Trophoblast cell (in vitro differentiated cells and primary cell): Measurements from ENCODE around the gene CHAF1A.

ENCODE experiments used
- DNase-seq, 2 donors: peaks; one replicate each; pipeline ENCODE4 v3.0.0-alpha.2; 2016
- H2AFZ ChIP-seq: 2 replicates; pipeline ENCODE4 v1.6.1; 2013; ENCODE audit warnings: low read length, moderate library complexity, mild to moderate bottlenecking; ENCODE audit not compliant: insufficient read depth, poor library complexity
- H2AK5ac ChIP-seq: 2 replicates; pipeline ENCODE4 v1.6.1; 2013; ENCODE audit warnings: mild to moderate bottlenecking, low read length
- H2BK120ac ChIP-seq: 2 replicates; pipeline ENCODE4 v1.6.1; 2013; ENCODE audit warnings: low read length, mild to moderate bottlenecking, moderate library complexity; ENCODE audit not compliant: insufficient read depth, poor library complexity
- H2BK12ac ChIP-seq: 2 replicates; pipeline ENCODE4 v1.6.1; 2013; ENCODE audit warnings: mild to moderate bottlenecking, low read length, moderate library complexity
- H2BK5ac ChIP-seq: 2 replicates; pipeline ENCODE4 v1.6.1; 2013; ENCODE audit warnings: low read length, low read depth, moderate library complexity, mild to moderate bottlenecking; ENCODE audit not compliant: poor library complexity
- H3K14ac ChIP-seq: 2 replicates; pipeline ENCODE4 v1.6.1; 2013; ENCODE audit warnings: mild to moderate bottlenecking, low read length
- H3K18ac ChIP-seq: 2 replicates; pipeline ENCODE4 v1.6.1; 2013; ENCODE audit warnings: mild to moderate bottlenecking, low read length
- H3K23ac ChIP-seq: 2 replicates; pipeline ENCODE4 v1.6.1; 2013; ENCODE audit warnings: low read length
- H3K27ac ChIP-seq: 2 replicates; pipeline ENCODE4 v1.5.1; 2013; ENCODE audit warnings: low read depth, mild to moderate bottlenecking, inconsistent platforms, low read length, moderate library complexity
- H3K27me3 ChIP-seq: 2 replicates; pipeline ENCODE4 v1.6.1; 2013; ENCODE audit warnings: inconsistent platforms, mild to moderate bottlenecking, low read length, moderate library complexity; ENCODE audit not compliant: insufficient read depth
- H3K36me3 ChIP-seq, 2 experiments: 1 replicate in 1 of 2; 2 replicates in 1 of 2; pipeline ENCODE4 v1.6.1; 2013; ENCODE audit warnings: low read length in 2 of 2, mild to moderate bottlenecking in 2 of 2, moderate library complexity in 1 of 2; ENCODE audit not compliant: insufficient read depth in 2 of 2, control insufficient read depth in 1 of 2
- H3K4ac ChIP-seq: 2 replicates; pipeline ENCODE4 v1.6.1; 2013; ENCODE audit warnings: low read depth, mild to moderate bottlenecking, low read length, moderate library complexity
- H3K4me1 ChIP-seq, 2 experiments: 1 replicate in 1 of 2; 2 replicates in 1 of 2; pipeline ENCODE4 v1.6.1; 2013; ENCODE audit warnings: low read length in 2 of 2, mild to moderate bottlenecking in 2 of 2, moderate library complexity in 1 of 2; ENCODE audit not compliant: insufficient read depth in 2 of 2, control insufficient read depth in 1 of 2
- H3K4me2 ChIP-seq: 2 replicates; pipeline ENCODE4 v1.6.1; 2013; ENCODE audit warnings: inconsistent platforms, mild to moderate bottlenecking, low read length, moderate library complexity
- H3K4me3 ChIP-seq: 2 replicates; pipeline ENCODE4 v1.5.1; 2013; ENCODE audit warnings: mild to moderate bottlenecking, low read depth, low read length, inconsistent platforms
- H3K79me1 ChIP-seq: one replicate; pipeline ENCODE4 v1.6.1; 2013; ENCODE audit warnings: low read length
- H3K79me2 ChIP-seq: 2 replicates; pipeline ENCODE4 v1.6.1; 2013; ENCODE audit warnings: low read length, mild to moderate bottlenecking; ENCODE audit not compliant: control insufficient read depth, insufficient read depth, poor library complexity
- H3K9ac ChIP-seq: 2 replicates; pipeline ENCODE4 v1.6.1; 2013; ENCODE audit warnings: mild to moderate bottlenecking, low read length
- H3K9me3 ChIP-seq: 2 replicates; pipeline ENCODE4 v1.6.1; 2013; ENCODE audit warnings: low read depth, mild to moderate bottlenecking, control low read depth, inconsistent platforms, low read length; ENCODE audit not compliant: insufficient read depth
- H4K12ac ChIP-seq: 2 replicates; pipeline ENCODE4 v1.6.1; 2013; ENCODE audit warnings: low read depth, mild to moderate bottlenecking, low read length, moderate library complexity
- H4K8ac ChIP-seq: 2 replicates; pipeline ENCODE4 v1.6.1; 2013; ENCODE audit warnings: low read depth, mild to moderate bottlenecking, low read length, moderate library complexity
- H4K91ac ChIP-seq: one replicate; pipeline ENCODE4 v1.6.1; 2013; ENCODE audit warnings: low read depth, mild to moderate bottlenecking, low read length, moderate library complexity
- WGBS: extraction: QIAGEN DNeasy Blood & Tissue Kit; methylation state at CpG from one replicate; pipeline ENCODE4 v1.1.7; 2013; ENCODE audit warnings: missing lambda C conversion rate; ENCODE audit not compliant: insufficient read length, insufficient coverage; ENCODE audit errors: extremely low coverage; 5-methylcytosine and 5-hydroxymethylcytosine counted together

CHAF1A gene

GRCh38 chr19:4477034-4477801, 74.8 kb downstream of the CHAF1A start:
- H3K18ac ChIP-seq, result no peak overlapping the region
- H3K23ac ChIP-seq, result no peak overlapping the region
- H2BK5ac ChIP-seq, result no peak overlapping the region
- no CpG with 5 or more reads among the region's 16 CpGs for WGBS
- H2BK12ac ChIP-seq, result no peak overlapping the region
- H3K9ac ChIP-seq, result no peak overlapping the region
- no peak overlapping the region for H4K12ac ChIP-seq
- no peak overlapping the region for H3K4me2 ChIP-seq
- no peaks in the 10 kb centered on the region for H3K27me3 ChIP-seq
- H4K91ac ChIP-seq, result no peak overlapping the region
- no peak for DNase-seq
- peaks cover 18% of the 10 kb centered on the region for H3K79me2 ChIP-seq
- H2AFZ ChIP-seq, result no peak overlapping the region
- H4K8ac ChIP-seq, result no peak overlapping the region
- peaks cover 2% of the 10 kb centered on the region for H3K9me3 ChIP-seq
- no peak overlapping the region for H2AK5ac ChIP-seq
- no peak overlapping the region for H3K27ac ChIP-seq
- H3K4me3 ChIP-seq, result no peak overlapping the region
- no peak overlapping the region for H3K4ac ChIP-seq
- H3K14ac ChIP-seq, result no peak overlapping the region
- H3K79me1 ChIP-seq, result peaks cover 3% of the 10 kb centered on the region
- peaks cover 36 to 37% of the 10 kb centered on the region in 2 experiments for H3K36me3 ChIP-seq
- peaks cover 13 to 18% of the 10 kb centered on the region in 2 experiments for H3K4me1 ChIP-seq
- H2BK120ac ChIP-seq, result no peak overlapping the region

GRCh38 chr19:4482721-4483364, 80.4 kb downstream of the CHAF1A start:
- Histone ChIP-seq H3K79me2 (no peaks in the 10 kb centered on the region), H2BK120ac (no peak overlapping the region), H3K14ac (no peak overlapping the region), H3K9ac (no peak overlapping the region), H2BK12ac (no peak overlapping the region), H3K79me1 (no peaks in the 10 kb centered on the region), H4K8ac (no peak overlapping the region), H4K91ac (no peak overlapping the region), H3K27ac (no peak overlapping the region), H2AK5ac (no peak overlapping the region), H3K4me1 (no peaks in the 10 kb centered on the region), H3K23ac (no peak overlapping the region), H3K4me3 (no peak overlapping the region), H3K4ac (no peak overlapping the region), H3K18ac (no peak overlapping the region), H3K36me3 (peaks cover 42 to 46% of the 10 kb centered on the region in 2 experiments), H3K9me3 (peaks cover 4% of the 10 kb centered on the region), H3K27me3 (no peaks in the 10 kb centered on the region), H2AFZ (no peak overlapping the region), H4K12ac (no peak overlapping the region), H3K4me2 (no peak overlapping the region), H2BK5ac (no peak overlapping the region)
- no CpG with 5 or more reads among the region's 35 CpGs for WGBS
- DNase-seq, result no peak

DNA sequence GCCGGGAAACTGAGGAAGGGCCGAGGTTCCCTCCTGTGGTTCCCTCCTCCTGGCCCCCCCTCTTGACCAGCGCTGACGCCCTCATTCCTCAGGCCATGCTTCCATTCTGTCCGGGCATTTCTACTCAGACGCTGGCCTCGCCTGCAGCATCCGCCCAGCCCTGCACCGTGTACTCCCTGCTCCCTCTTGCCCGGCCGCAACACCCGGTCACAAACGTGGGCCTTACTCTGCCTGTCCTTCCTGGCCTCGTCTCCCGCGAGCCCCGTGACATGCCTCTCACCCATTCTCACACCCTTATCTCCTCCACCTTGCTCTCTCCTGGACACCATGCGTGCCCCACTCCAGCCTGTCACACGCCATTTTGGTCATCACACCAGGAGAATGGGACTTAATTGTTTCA, 80.9 kb downstream of the CHAF1A start:
- H2AFZ ChIP-seq, result no peak overlapping the region
- H3K9ac ChIP-seq, result no peak overlapping the region
- peaks cover 3% of the 10 kb centered on the region for H3K9me3 ChIP-seq
- H3K23ac ChIP-seq, result no peak overlapping the region
- H2BK120ac ChIP-seq, result no peak overlapping the region
- no peaks in the 10 kb centered on the region for H3K79me1 ChIP-seq
- H3K27ac ChIP-seq, result no peak overlapping the region
- no CpG with 5 or more reads among the region's 19 CpGs for WGBS
- H2BK12ac ChIP-seq, result no peak overlapping the region
- DNase-seq, result no peak
- H4K12ac ChIP-seq, result no peak overlapping the region
- H3K14ac ChIP-seq, result no peak overlapping the region
- no peak overlapping the region for H3K4me3 ChIP-seq
- H3K79me2 ChIP-seq, result no peaks in the 10 kb centered on the region
- no peaks in the 10 kb centered on the region for H3K4me1 ChIP-seq
- no peak overlapping the region for H3K4ac ChIP-seq
- no peak overlapping the region for H2AK5ac ChIP-seq
- peaks cover 44 to 46% of the 10 kb centered on the region in 2 experiments for H3K36me3 ChIP-seq
- H4K91ac ChIP-seq, result no peak overlapping the region
- no peaks in the 10 kb centered on the region for H3K27me3 ChIP-seq
- no peak overlapping the region for H4K8ac ChIP-seq
- no peak overlapping the region for H3K18ac ChIP-seq
- H3K4me2 ChIP-seq, result no peak overlapping the region
- no peak overlapping the region for H2BK5ac ChIP-seq

GRCh38 chr19:4487572-4487971, 85.1 kb downstream of the CHAF1A start:
- Histone ChIP-seq H3K4me1 (no peaks in the 10 kb centered on the region), H3K4me3 (no peak overlapping the region), H4K8ac (no peak overlapping the region), H3K27ac (no peak overlapping the region), H2BK120ac (no peak overlapping the region), H4K12ac (no peak overlapping the region), H3K4me2 (no peak overlapping the region), H2BK12ac (no peak overlapping the region), H3K9me3 (peaks cover 7% of the 10 kb centered on the region), H3K79me1 (no peaks in the 10 kb centered on the region), H2AFZ (no peak overlapping the region), H3K27me3 (no peaks in the 10 kb centered on the region), H3K14ac (no peak overlapping the region), H3K9ac (no peak overlapping the region), H2AK5ac (no peak overlapping the region), H3K23ac (no peak overlapping the region), H3K4ac (no peak overlapping the region), H3K36me3 (peaks cover 57 to 59% of the 10 kb centered on the region in 2 experiments), H2BK5ac (no peak overlapping the region), H3K18ac (no peak overlapping the region), H4K91ac (no peak overlapping the region), H3K79me2 (no peaks in the 10 kb centered on the region)
- no peak for DNase-seq
- no CpG with 5 or more reads among the region's 11 CpGs for WGBS
